Measurements from ENCODE around the gene BRF1.
A peak's percentile ranks its signal among the peaks of the same experiment; 100 is the strongest.

Gene BRF1

GRCh38 chr14:105257464-105257863 is 43.3 kb downstream of the BRF1 start:
- DNase-seq: no peak

GRCh38 chr14:105256292-105256960 is 44.4 kb downstream of the BRF1 start:
- DNase-seq: no peak

GRCh38 chr14:105255021-105255507 is 45.7 kb downstream of the BRF1 start:
- DNase-seq: no peak

GRCh38 chr14:105253329-105253682 is 47.5 kb downstream of the BRF1 start:
- no peak for DNase-seq

- no peak for DNase-seq
Observed at GRCh38 chr14:105252552-105253328, 48.1 kb downstream of the BRF1 start.

GRCh38 chr14:105251920-105252319 is 48.9 kb downstream of the BRF1 start:
- no peak for DNase-seq

GRCh38 chr14:105250986-105251385 is 49.8 kb downstream of the BRF1 start:
- no peak for DNase-seq

GRCh38 chr14:105250008-105250366 is 50.8 kb downstream of the BRF1 start:
- no peak for DNase-seq

- no peak for DNase-seq
Observed at GRCh38 chr14:105249182-105250007, 51.4 kb downstream of the BRF1 start.

GRCh38 chr14:105248368-105249181 is 52.2 kb downstream of the BRF1 start, which contains the start of gene BTBD6:
Gene BTBD6, plus strand, starts transcription at chr14:105248533. Its CDS starts 179 bp downstream, at chr14:105248712.
- peak; percentile 1 for DNase-seq

GRCh38 chr14:105247715-105248367 is 53.0 kb downstream of the BRF1 start:
- no peak for DNase-seq

GRCh38 chr14:105247026-105247425 is 53.8 kb downstream of the BRF1 start:
- DNase-seq: no peak

GRCh38 chr14:105244334-105244733 is 56.5 kb downstream of the BRF1 start:
- no peak for DNase-seq

- no peak for DNase-seq
Observed at GRCh38 chr14:105241641-105242040, 59.2 kb downstream of the BRF1 start.

GRCh38 chr14:105240811-105241576 is 59.8 kb downstream of the BRF1 start:
- DNase-seq: no peak

- DNase-seq: no peak
Observed at GRCh38 chr14:105229099-105229655, 71.6 kb downstream of the BRF1 start.

GRCh38 chr14:105228562-105228961 is 72.2 kb downstream of the BRF1 start:
- no peak for DNase-seq

GRCh38 chr14:105227346-105227745 is 73.5 kb downstream of the BRF1 start:
- no peak for DNase-seq

- DNase-seq: no peak
Observed at GRCh38 chr14:105226198-105226597, 74.6 kb downstream of the BRF1 start.

GRCh38 chr14:105224845-105225570 is 75.8 kb downstream of the BRF1 start:
- DNase-seq: no peak

Measured in NCI-H187 treated with DMSO at 0.1 percent for 48 hours (cell line).